Gastrocnemius medialis (tissue), 4 donors: ENCODE measurements around the gene ZNF57.

ENCODE experiments used
- POLR2A ChIP-seq, 2 donors: fragments of 450-650 bp; IDR thresholded peaks; one replicate each; pipeline ENCODE4 v1.6.1; 2017; ENCODE audit warnings: antibody characterized with exemption in 2 of 2, mild to moderate bottlenecking in 2 of 2, moderate library complexity in 2 of 2
- TF ChIP-seq, protein P1 (sequence below), 5 experiments: fragments of 450-650 bp in 3 of 5; fragments of 200-600 bp in 2 of 5; sonication (generic) in 2 of 5; IDR thresholded peaks in 4 of 5; conservative IDR thresholded peaks in 1 of 5; 1 replicate in 4 of 5; 2 replicates in 1 of 5; pipeline ENCODE4 v1.5.1; 2016 to 2019; ENCODE audit warnings: antibody characterized with exemption in 5 of 5, mild to moderate bottlenecking in 3 of 5, moderate library complexity in 3 of 5

DNA sequence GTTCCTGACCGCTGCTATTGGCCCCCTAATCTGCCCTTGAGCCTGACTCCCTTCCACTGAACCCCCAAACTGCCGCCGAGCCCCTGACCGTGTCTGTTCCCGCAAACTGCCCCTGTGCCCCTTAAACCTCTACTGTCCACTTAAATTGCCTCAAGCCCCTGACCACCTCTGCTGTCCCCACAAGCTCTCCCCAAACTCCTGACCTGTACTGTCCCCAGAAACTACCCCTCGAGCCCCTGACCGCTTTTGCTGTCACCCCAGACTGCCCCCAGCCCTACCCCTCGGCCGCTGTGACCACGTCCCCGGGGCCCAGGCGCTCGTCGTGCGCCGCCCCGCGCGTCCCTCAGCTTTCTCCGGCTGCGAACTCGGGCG, 43.7 kb downstream of the ZNF57 start:
- TF ChIP-seq, protein P1, sequence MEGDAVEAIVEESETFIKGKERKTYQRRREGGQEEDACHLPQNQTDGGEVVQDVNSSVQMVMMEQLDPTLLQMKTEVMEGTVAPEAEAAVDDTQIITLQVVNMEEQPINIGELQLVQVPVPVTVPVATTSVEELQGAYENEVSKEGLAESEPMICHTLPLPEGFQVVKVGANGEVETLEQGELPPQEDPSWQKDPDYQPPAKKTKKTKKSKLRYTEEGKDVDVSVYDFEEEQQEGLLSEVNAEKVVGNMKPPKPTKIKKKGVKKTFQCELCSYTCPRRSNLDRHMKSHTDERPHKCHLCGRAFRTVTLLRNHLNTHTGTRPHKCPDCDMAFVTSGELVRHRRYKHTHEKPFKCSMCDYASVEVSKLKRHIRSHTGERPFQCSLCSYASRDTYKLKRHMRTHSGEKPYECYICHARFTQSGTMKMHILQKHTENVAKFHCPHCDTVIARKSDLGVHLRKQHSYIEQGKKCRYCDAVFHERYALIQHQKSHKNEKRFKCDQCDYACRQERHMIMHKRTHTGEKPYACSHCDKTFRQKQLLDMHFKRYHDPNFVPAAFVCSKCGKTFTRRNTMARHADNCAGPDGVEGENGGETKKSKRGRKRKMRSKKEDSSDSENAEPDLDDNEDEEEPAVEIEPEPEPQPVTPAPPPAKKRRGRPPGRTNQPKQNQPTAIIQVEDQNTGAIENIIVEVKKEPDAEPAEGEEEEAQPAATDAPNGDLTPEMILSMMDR (IDR thresholded peaks at IDR 0.05 in 4 of 5, conservative IDR thresholded peaks at IDR 0.05 in 1 of 5) = no peak
- TF ChIP-seq POLR2A (IDR thresholded peaks at IDR 0.05) = no peak
